WTC11 (cell line): ENCODE measurements around the gene CXorf65.

Source experiments
- FOXP4 ChIP-seq: sonication (generic); formaldehyde crosslinking; IDR thresholded peaks from 2 replicates; pipeline ENCODE4 v1.8.0; 2022; ENCODE audit warnings: mild to moderate bottlenecking, missing genetic modification reagents
- NR3C1 ChIP-seq: sonication (generic); formaldehyde crosslinking; conservative IDR thresholded peaks from 2 replicates; pipeline ENCODE4 v1.8.1; 2023; ENCODE audit warnings: low read depth, mild to moderate bottlenecking, missing genetic modification reagents
- SP1 ChIP-seq: sonication (generic); formaldehyde crosslinking; conservative IDR thresholded peaks from 2 replicates; pipeline ENCODE4 v1.8.1; 2022; ENCODE audit warnings: missing genetic modification reagents
- ZBTB21 ChIP-seq: sonication (generic); formaldehyde crosslinking; IDR thresholded peaks from 2 replicates; pipeline ENCODE4 v1.8.1; 2023; ENCODE audit warnings: mild to moderate bottlenecking, missing genetic modification reagents, borderline replicate concordance
- TF ChIP-seq, protein P1 (sequence below): fragments of 200-600 bp; IDR thresholded peaks from 2 replicates; pipeline ENCODE4 v1.8.0; 2022; ENCODE audit warnings: antibody characterized with exemption

- TF ChIP-seq ZBTB21 (CRISPR knock-in tag) (no peak), FOXP4 (CRISPR knock-in tag) (no peak), NR3C1 (CRISPR knock-in tag) (no peak), SP1 (CRISPR knock-in tag) (no peak)
- TF ChIP-seq, protein P1, sequence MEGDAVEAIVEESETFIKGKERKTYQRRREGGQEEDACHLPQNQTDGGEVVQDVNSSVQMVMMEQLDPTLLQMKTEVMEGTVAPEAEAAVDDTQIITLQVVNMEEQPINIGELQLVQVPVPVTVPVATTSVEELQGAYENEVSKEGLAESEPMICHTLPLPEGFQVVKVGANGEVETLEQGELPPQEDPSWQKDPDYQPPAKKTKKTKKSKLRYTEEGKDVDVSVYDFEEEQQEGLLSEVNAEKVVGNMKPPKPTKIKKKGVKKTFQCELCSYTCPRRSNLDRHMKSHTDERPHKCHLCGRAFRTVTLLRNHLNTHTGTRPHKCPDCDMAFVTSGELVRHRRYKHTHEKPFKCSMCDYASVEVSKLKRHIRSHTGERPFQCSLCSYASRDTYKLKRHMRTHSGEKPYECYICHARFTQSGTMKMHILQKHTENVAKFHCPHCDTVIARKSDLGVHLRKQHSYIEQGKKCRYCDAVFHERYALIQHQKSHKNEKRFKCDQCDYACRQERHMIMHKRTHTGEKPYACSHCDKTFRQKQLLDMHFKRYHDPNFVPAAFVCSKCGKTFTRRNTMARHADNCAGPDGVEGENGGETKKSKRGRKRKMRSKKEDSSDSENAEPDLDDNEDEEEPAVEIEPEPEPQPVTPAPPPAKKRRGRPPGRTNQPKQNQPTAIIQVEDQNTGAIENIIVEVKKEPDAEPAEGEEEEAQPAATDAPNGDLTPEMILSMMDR, result no peak
Measured at GRCh38 chrX:71091263-71091662, 15.3 kb downstream of the CXorf65 start.
